ENCODE results near the gene NUP214. TPM values are rescaled to one million over a fixed set of nuclear protein-coding genes. Genes with fewer than 3 reads are reported as not detected.

Gene NUP214
- total RNA-seq, 1 experiment from 2014 or later = 25.6 TPM

- ChIA-PET POLR2A (ENCODE audit: unreplicated experiment) (no interaction called here), CTCF (no interaction called here)
- peaks cover 11% of the 10 kb centered on the region; the same call in 1 of the 2 replicates for H3K36me3 ChIP-seq (ENCODE audit: low read depth, low read length)
- H3K27ac ChIP-seq (ENCODE audit: low read length) = no peak overlapping the region
- TF ChIP-seq CTCF (conservative IDR thresholded peaks at IDR 0.05; ENCODE audit: low read depth, low read length) = no peak
- no peak for TF ChIP-seq EZH2phosphoT487 (IDR thresholded peaks at IDR 0.05; ENCODE audit: borderline replicate concordance, low read length)
- TF ChIP-seq EZH2 (IDR thresholded peaks at IDR 0.05; ENCODE audit: low read length, unreplicated experiment) = no peak
- ATAC-seq (no peak), DNase-seq (no peak)
- no peaks in the 10 kb centered on the region for H3F3A ChIP-seq (ENCODE audit: low read length, unreplicated experiment)
- intact Hi-C loops (cut with micrococcal nuclease) = no loop called here
- H3K9ac ChIP-seq (ENCODE audit: low read length) = no peak overlapping the region
- H4K20me1 ChIP-seq (ENCODE audit: low read length) = no peaks in the 10 kb centered on the region
- no TSS peak for BruUV-seq (replicated peaks)
- H3K79me2 ChIP-seq (ENCODE audit: low read length) = no peaks in the 10 kb centered on the region
- no peaks in the 10 kb centered on the region for H3K9me2 ChIP-seq (replicated peaks; ENCODE audit: low read length)
- H3K4me2 ChIP-seq (ENCODE audit: low read length) = no peak overlapping the region
- no peak overlapping the region for H2AFZ ChIP-seq (ENCODE audit: low read length)
- H3K4me3 ChIP-seq (ENCODE audit: low read length) = no peak overlapping the region
- H3K27me3 ChIP-seq (ENCODE audit: low read length) = no peaks in the 10 kb centered on the region
- H3K4me1 ChIP-seq (ENCODE audit: insufficient read depth, low read length) = no peaks in the 10 kb centered on the region
- no peaks in the 10 kb centered on the region for H3K9me3 ChIP-seq (ENCODE audit: low read length)
Measured at GRCh38 chr9:131234799-131235479, 109.6 kb downstream of the NUP214 start.

DNA sequence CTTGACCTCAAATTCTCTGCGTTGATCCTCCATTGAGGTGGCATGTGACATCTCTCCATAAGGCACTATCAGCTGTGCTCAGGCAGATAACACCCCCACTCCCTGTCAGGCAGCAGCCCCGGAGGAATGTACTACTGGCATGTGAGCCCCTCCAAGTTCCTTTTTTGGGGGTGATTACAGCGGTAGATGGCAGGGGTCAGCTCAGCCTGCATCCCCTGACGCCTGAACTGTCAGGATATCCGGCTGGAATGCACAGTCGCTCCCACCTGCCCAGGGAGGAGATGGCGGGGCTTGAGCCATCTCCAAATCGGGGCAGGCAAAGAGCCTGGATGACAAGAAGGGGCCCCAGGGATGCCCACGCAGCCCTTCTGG is 110.1 kb downstream of the NUP214 start:
- no peaks in the 10 kb centered on the region for H3K4me1 ChIP-seq (ENCODE audit: insufficient read depth, low read length)
- no peaks in the 10 kb centered on the region for H3K79me2 ChIP-seq (ENCODE audit: low read length)
- TF ChIP-seq EZH2phosphoT487 (IDR thresholded peaks at IDR 0.05; ENCODE audit: borderline replicate concordance, low read length) (no peak), EZH2 (IDR thresholded peaks at IDR 0.05; ENCODE audit: low read length, unreplicated experiment) (no peak), CTCF (conservative IDR thresholded peaks at IDR 0.05; ENCODE audit: low read depth, low read length) (no peak)
- POLR2A ChIA-PET (ENCODE audit: unreplicated experiment) = no interaction called here
- no peaks in the 10 kb centered on the region for H3F3A ChIP-seq (ENCODE audit: low read length, unreplicated experiment)
- CTCF ChIA-PET = no interaction called here
- no peaks in the 10 kb centered on the region for H3K9me3 ChIP-seq (ENCODE audit: low read length)
- intact Hi-C loops (cut with micrococcal nuclease) = no loop called here
- H3K9me2 ChIP-seq (replicated peaks; ENCODE audit: low read length) = no peaks in the 10 kb centered on the region
- no peak overlapping the region for H2AFZ ChIP-seq (ENCODE audit: low read length)
- no peaks in the 10 kb centered on the region for H4K20me1 ChIP-seq (ENCODE audit: low read length)
- H3K4me2 ChIP-seq (ENCODE audit: low read length) = no peak overlapping the region
- DNase-seq (no peak), ATAC-seq (no peak)
- no peak overlapping the region for H3K4me3 ChIP-seq (ENCODE audit: low read length)
- no peak overlapping the region for H3K27ac ChIP-seq (ENCODE audit: low read length)
- peaks cover 11% of the 10 kb centered on the region; the same call in 1 of the 2 replicates for H3K36me3 ChIP-seq (ENCODE audit: low read depth, low read length)
- H3K9ac ChIP-seq (ENCODE audit: low read length) = no peak overlapping the region
- no TSS peak for BruUV-seq (replicated peaks)
- no peaks in the 10 kb centered on the region for H3K27me3 ChIP-seq (ENCODE audit: low read length)

DNA sequence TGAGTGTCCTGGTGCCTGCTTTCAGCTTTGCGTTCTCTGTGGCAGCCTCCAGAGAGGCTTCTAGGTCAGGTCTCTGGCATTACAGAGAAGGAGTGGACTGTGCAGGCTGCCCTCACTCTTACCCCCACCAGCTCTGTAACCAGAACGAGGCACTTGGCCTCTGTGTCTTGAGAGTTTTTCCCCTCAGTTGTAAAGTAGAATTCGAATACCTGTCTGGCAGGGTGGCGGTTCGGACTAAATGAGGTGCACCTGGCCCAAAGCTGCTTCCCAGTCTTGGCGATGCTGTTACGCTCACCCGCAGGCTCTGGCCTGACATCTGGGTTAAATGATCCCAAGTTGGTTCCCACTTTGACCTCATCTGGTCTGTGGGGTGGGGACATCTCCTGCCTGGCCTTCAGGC is 110.8 kb downstream of the NUP214 start:
- H3K27ac ChIP-seq (ENCODE audit: low read length) = no peak overlapping the region
- H3K27me3 ChIP-seq (ENCODE audit: low read length) = no peaks in the 10 kb centered on the region
- H4K20me1 ChIP-seq (ENCODE audit: low read length) = no peaks in the 10 kb centered on the region
- H3K9me2 ChIP-seq (replicated peaks; ENCODE audit: low read length) = no peaks in the 10 kb centered on the region
- H3K4me2 ChIP-seq (ENCODE audit: low read length) = no peak overlapping the region
- no peaks in the 10 kb centered on the region for H3F3A ChIP-seq (ENCODE audit: low read length, unreplicated experiment)
- no peaks in the 10 kb centered on the region for H3K4me1 ChIP-seq (ENCODE audit: insufficient read depth, low read length)
- H2AFZ ChIP-seq (ENCODE audit: low read length) = no peak overlapping the region
- H3K4me3 ChIP-seq (ENCODE audit: low read length) = no peak overlapping the region
- TF ChIP-seq EZH2phosphoT487 (IDR thresholded peaks at IDR 0.05; ENCODE audit: borderline replicate concordance, low read length) (no peak), CTCF (conservative IDR thresholded peaks at IDR 0.05; ENCODE audit: low read depth, low read length) (no peak), EZH2 (IDR thresholded peaks at IDR 0.05; ENCODE audit: low read length, unreplicated experiment) (no peak)
- H3K9me3 ChIP-seq (ENCODE audit: low read length) = no peaks in the 10 kb centered on the region
- DNase-seq (no peak), ATAC-seq (no peak)
- BruUV-seq (replicated peaks) = TSS peak; percentile 13
- H3K36me3 ChIP-seq (ENCODE audit: low read depth, low read length) = peaks cover 11% of the 10 kb centered on the region; the same call in 1 of the 2 replicates
- CTCF ChIA-PET = no interaction called here
- POLR2A ChIA-PET (ENCODE audit: unreplicated experiment) = no interaction called here
- no peaks in the 10 kb centered on the region for H3K79me2 ChIP-seq (ENCODE audit: low read length)
- intact Hi-C loops (cut with micrococcal nuclease) = no loop called here
- H3K9ac ChIP-seq (ENCODE audit: low read length) = no peak overlapping the region
